Neural progenitor cell (in vitro differentiated cells): ENCODE results near the gene NFIA.

Source experiments
- EZH2 ChIP-seq: fragments of 200-600 bp; sonication (generic); IDR thresholded peaks from 2 replicates; pipeline ENCODE4 v1.6.1; 2017; ENCODE audit warnings: antibody characterized with exemption, mild to moderate bottlenecking, moderate library complexity
- EZH2phosphoT487 ChIP-seq: fragments of 200-600 bp; sonication (generic); IDR thresholded peaks from 2 replicates; pipeline ENCODE4 v1.6.1; 2017; ENCODE audit warnings: antibody characterized with exemption
- TF ChIP-seq, protein P1 (sequence below): fragments of 200-600 bp; sonication (generic); IDR thresholded peaks from 2 replicates; pipeline ENCODE4 v1.5.1; 2017; ENCODE audit warnings: antibody characterized with exemption, mild to moderate bottlenecking

DNA sequence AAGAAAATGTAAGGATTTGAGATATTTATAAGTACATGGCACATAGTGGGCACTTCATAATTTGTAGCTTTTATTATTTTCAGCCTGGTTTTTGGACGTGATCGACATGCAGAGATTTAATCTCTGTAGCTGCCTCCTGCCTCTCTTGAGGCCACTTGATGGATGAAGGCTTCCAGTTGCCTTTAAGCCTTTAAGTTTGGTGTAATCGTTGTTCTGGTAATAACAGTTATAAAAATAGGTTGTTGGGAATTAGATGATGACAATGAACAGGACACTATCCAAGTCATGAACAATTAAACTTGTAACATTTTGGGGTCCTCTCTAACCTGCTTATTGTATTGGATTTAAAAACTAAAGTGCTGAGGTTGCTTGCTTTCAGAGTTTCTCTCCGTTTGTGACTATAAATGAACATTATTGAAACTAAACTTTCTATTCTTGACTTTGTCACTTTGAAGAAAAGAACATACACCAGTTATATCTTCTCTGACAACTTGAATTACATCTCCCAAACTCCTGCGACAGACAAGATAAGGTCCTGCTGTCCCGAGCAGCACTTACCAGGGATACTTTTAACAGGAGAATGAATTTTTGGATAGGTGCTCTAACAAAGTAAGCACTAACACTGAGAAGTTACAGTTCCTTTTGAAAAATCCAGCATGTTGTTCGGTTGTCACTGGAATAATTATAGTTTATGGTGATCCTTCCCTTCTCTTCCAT is 295.0 kb downstream of the NFIA start:
- TF ChIP-seq, protein P1, sequence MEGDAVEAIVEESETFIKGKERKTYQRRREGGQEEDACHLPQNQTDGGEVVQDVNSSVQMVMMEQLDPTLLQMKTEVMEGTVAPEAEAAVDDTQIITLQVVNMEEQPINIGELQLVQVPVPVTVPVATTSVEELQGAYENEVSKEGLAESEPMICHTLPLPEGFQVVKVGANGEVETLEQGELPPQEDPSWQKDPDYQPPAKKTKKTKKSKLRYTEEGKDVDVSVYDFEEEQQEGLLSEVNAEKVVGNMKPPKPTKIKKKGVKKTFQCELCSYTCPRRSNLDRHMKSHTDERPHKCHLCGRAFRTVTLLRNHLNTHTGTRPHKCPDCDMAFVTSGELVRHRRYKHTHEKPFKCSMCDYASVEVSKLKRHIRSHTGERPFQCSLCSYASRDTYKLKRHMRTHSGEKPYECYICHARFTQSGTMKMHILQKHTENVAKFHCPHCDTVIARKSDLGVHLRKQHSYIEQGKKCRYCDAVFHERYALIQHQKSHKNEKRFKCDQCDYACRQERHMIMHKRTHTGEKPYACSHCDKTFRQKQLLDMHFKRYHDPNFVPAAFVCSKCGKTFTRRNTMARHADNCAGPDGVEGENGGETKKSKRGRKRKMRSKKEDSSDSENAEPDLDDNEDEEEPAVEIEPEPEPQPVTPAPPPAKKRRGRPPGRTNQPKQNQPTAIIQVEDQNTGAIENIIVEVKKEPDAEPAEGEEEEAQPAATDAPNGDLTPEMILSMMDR, result no peak
- no peak for TF ChIP-seq EZH2
- TF ChIP-seq EZH2phosphoT487, result no peak
